NT2/D1 (cell line): ENCODE data around the gene G3BP1.

Experiments
- SUZ12 ChIP-seq: IDR thresholded peaks from 2 replicates; pipeline ENCODE4 v1.6.1; 2011; ENCODE audit not compliant: insufficient read length, insufficient read depth; ENCODE audit errors: extremely low read depth
- ZNF274 ChIP-seq: IDR thresholded peaks from 2 replicates; pipeline ENCODE4 v1.6.1; 2011; ENCODE audit warnings: mild to moderate bottlenecking, low read depth, low read length

DNA sequence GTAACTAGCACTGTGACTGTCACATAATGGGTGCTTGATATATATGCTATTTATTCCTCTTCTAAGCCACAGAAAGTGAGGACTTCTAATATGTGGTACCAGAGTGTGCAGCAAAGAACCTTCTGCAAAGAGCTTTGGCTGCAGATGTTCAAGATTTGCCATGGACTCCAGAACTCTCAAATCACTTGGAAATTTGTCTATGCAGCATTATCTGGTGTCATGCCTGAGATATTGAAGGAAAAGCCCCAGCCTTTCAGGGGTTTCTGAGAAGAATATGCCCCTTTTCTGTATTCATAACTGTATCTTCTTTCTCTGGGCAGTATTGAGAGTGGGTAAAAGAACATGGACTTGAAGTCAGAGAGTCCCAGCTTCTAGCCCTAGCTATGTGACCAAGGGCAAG, 4.8 kb upstream of the G3BP1 start:
- TF ChIP-seq SUZ12 (no peak), ZNF274 (no peak)
